NCI-H69 (cell line): ENCODE data around the gene PHKG1.
"Not testable (repeated sequence)": the region's sequence is repeated elsewhere in the genome, so short reads cannot be mapped to it uniquely, and the experiment has no call there.

Source experiments
- DNase-seq: peaks from one replicate; lab custom pipeline; 2025; lab: John Stamatoyannopoulos, UW

PHKG1 gene

GRCh38 chr7:56045758-56046157 lies 47.0 kb downstream of the PHKG1 start:
- not testable (repeated sequence) for DNase-seq

- DNase-seq = no peak
Observed at GRCh38 chr7:56040730-56041129, 52.0 kb downstream of the PHKG1 start.

- DNase-seq = peak; percentile 97
Observed at GRCh38 chr7:56033671-56034432, 58.9 kb downstream of the PHKG1 start.

GRCh38 chr7:56032578-56032977 lies 60.2 kb downstream of the PHKG1 start:
- not testable (repeated sequence) for DNase-seq

- DNase-seq = not testable (repeated sequence)
Observed at GRCh38 chr7:56031556-56031955, 61.2 kb downstream of the PHKG1 start.

GRCh38 chr7:56030340-56030739 lies 62.4 kb downstream of the PHKG1 start:
- DNase-seq = no peak
